ENCODE data around the gene KCNK3.

GRCh38 chr2:26716340-26716739 is 23.8 kb downstream of the KCNK3 start:
- TF ChIP-seq, protein P1, sequence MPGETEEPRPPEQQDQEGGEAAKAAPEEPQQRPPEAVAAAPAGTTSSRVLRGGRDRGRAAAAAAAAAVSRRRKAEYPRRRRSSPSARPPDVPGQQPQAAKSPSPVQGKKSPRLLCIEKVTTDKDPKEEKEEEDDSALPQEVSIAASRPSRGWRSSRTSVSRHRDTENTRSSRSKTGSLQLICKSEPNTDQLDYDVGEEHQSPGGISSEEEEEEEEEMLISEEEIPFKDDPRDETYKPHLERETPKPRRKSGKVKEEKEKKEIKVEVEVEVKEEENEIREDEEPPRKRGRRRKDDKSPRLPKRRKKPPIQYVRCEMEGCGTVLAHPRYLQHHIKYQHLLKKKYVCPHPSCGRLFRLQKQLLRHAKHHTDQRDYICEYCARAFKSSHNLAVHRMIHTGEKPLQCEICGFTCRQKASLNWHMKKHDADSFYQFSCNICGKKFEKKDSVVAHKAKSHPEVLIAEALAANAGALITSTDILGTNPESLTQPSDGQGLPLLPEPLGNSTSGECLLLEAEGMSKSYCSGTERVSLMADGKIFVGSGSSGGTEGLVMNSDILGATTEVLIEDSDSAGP (CRISPR knock-in tag; IDR thresholded peaks at IDR 0.05; ENCODE audit: borderline replicate concordance): no peak
- TF ChIP-seq NFYB (CRISPR knock-in tag; IDR thresholded peaks at IDR 0.05): no peak
- TF ChIP-seq, protein P2, sequence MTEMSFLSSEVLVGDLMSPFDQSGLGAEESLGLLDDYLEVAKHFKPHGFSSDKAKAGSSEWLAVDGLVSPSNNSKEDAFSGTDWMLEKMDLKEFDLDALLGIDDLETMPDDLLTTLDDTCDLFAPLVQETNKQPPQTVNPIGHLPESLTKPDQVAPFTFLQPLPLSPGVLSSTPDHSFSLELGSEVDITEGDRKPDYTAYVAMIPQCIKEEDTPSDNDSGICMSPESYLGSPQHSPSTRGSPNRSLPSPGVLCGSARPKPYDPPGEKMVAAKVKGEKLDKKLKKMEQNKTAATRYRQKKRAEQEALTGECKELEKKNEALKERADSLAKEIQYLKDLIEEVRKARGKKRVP (CRISPR knock-in tag; IDR thresholded peaks at IDR 0.05): no peak
- TF ChIP-seq JUND (CRISPR knock-in tag; IDR thresholded peaks at IDR 0.05): no peak
- TF ChIP-seq CEBPG (CRISPR knock-in tag; IDR thresholded peaks at IDR 0.05): no peak
- no peak for TF ChIP-seq CEBPB (IDR thresholded peaks at IDR 0.05; ENCODE audit: borderline replicate concordance, low read depth, low read length)
- TF ChIP-seq FOXK2 (IDR thresholded peaks at IDR 0.05): no peak
- no peak for TF ChIP-seq TAF1 (CRISPR knock-in tag; IDR thresholded peaks at IDR 0.05)
- no peak for TF ChIP-seq YY1 (IDR thresholded peaks at IDR 0.05; ENCODE audit: insufficient read depth, insufficient replicate concordance, low read depth, low read length)
- TF ChIP-seq, protein P3, sequence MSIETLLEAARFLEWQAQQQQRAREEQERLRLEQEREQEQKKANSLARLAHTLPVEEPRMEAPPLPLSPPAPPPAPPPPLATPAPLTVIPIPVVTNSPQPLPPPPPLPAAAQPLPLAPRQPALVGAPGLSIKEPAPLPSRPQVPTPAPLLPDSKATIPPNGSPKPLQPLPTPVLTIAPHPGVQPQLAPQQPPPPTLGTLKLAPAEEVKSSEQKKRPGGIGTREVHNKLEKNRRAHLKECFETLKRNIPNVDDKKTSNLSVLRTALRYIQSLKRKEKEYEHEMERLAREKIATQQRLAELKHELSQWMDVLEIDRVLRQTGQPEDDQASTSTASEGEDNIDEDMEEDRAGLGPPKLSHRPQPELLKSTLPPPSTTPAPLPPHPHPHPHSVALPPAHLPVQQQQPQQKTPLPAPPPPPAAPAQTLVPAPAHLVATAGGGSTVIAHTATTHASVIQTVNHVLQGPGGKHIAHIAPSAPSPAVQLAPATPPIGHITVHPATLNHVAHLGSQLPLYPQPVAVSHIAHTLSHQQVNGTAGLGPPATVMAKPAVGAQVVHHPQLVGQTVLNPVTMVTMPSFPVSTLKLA (IDR thresholded peaks at IDR 0.05): no peak
- TF ChIP-seq, protein P4, sequence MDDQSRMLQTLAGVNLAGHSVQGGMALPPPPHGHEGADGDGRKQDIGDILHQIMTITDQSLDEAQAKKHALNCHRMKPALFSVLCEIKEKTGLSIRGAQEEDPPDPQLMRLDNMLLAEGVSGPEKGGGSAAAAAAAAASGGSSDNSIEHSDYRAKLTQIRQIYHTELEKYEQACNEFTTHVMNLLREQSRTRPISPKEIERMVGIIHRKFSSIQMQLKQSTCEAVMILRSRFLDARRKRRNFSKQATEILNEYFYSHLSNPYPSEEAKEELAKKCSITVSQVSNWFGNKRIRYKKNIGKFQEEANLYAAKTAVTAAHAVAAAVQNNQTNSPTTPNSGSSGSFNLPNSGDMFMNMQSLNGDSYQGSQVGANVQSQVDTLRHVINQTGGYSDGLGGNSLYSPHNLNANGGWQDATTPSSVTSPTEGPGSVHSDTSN (CRISPR knock-in tag; IDR thresholded peaks at IDR 0.05; ENCODE audit: borderline replicate concordance): no peak
- no peak for TF ChIP-seq CTCF (CRISPR knock-in tag; IDR thresholded peaks at IDR 0.05)

All from HepG2 (cell line).